Measurements from ENCODE around the gene PALMD. TPM values are rescaled to one million over a fixed set of nuclear protein-coding genes. Genes with fewer than 3 reads are reported as not detected.

PALMD gene
- total and polyA plus RNA-seq, 2 of the 8 experiments (the other 6 are each of a cell fraction or from before 2014, with no cell fraction given) = not detected

DNA sequence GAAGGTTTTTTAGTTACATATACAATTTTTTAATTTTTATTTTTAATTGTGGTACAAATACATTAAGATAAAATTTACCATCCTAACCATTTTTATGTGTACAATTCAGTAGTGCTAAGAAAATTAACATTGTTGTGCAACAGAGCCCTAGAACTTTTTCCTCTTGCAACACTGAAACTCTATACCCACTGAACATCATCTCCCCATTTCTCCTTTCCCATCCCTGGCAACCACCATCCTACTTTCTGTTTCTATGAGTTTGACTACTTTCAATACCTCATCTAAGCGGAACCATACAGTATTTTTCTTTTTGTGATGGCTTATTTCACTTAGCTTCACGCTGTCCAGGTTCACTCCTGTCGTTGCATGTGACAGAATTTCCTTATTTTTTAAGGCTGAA, 54.1 kb downstream of the PALMD start:
- Histone ChIP-seq H3K23ac (ENCODE audit: insufficient read length) (no peak overlapping the region), H2BK15ac (ENCODE audit: low read length) (no peak overlapping the region), H2BK20ac (ENCODE audit: low read length) (no peak overlapping the region), H4K20me1 (replicated peaks in 1 of 2; ENCODE audit: control insufficient read depth in 1 of 2, insufficient read depth in 2 of 2, low read length in 2 of 2) (no peaks in the 10 kb centered on the region), H3K79me2 (ENCODE audit: control insufficient read depth in 1 of 2, insufficient read depth in 2 of 2, low read length in 2 of 2) (no peaks in the 10 kb centered on the region), H2AFZ (ENCODE audit: low read length) (no peak overlapping the region), H3K14ac (ENCODE audit: insufficient read length) (no peak overlapping the region), H2BK120ac (replicated peaks; ENCODE audit: low read depth, low read length) (no peak overlapping the region), H3K27ac (ENCODE audit: low read depth, low read length) (no peak overlapping the region), H3K27me3 (replicated peaks in 1 of 4; ENCODE audit: control insufficient read depth in 3 of 4, extremely low read depth in 1 of 4, insufficient read depth in 3 of 4, low read length in 3 of 4) (no peaks in the 10 kb centered on the region), H3K36me3 (ENCODE audit: control insufficient read depth in 2 of 4, insufficient read depth in 4 of 4, low read length in 3 of 4) (no peaks in the 10 kb centered on the region), H2BK12ac (ENCODE audit: low read depth, low read length) (no peak overlapping the region), H3K4me3 (ENCODE audit: extremely low read depth in 1 of 4, insufficient read depth in 2 of 4, low read depth in 3 of 4, low read length in 4 of 4) (no peak overlapping the region), H3K9me3 (ENCODE audit: insufficient read depth in 2 of 2, low read depth in 1 of 2, low read length in 1 of 2) (peaks cover 2 to 4% of the 10 kb centered on the region in 2 experiments; a peak in 1 of 4 replicates), H3K4me2 (ENCODE audit: insufficient read depth in 1 of 2, low read depth in 2 of 2, low read length in 2 of 2) (no peak overlapping the region), H3K4me1 (replicated peaks in 1 of 4; ENCODE audit: control insufficient read depth in 3 of 4, insufficient read depth in 4 of 4, low read length in 3 of 4) (no peaks in the 10 kb centered on the region), H3K56ac (replicated peaks; ENCODE audit: insufficient read length, low read depth, low read length) (no peak overlapping the region), H4K8ac (ENCODE audit: extremely low read depth, insufficient read depth, low read length) (no peak overlapping the region), H2AK5ac (ENCODE audit: low read depth, low read length) (no peak overlapping the region), H4K91ac (replicated peaks; ENCODE audit: insufficient read length, low read length) (no peak overlapping the region), H3K23me2 (ENCODE audit: low read depth, low read length) (no peaks in the 10 kb centered on the region), H4K5ac (ENCODE audit: insufficient read length, low read depth, low read length) (no peak overlapping the region), H3K9ac (replicated peaks in 1 of 4; ENCODE audit: extremely low read depth in 1 of 4, low read depth in 3 of 4, low read length in 3 of 4) (no peak overlapping the region), H3K79me1 (ENCODE audit: low read depth, low read length) (no peaks in the 10 kb centered on the region), H3K18ac (ENCODE audit: extremely low read depth, low read length) (no peak overlapping the region), H2BK5ac (ENCODE audit: low read depth, low read length) (no peak overlapping the region), H3K4ac (replicated peaks; ENCODE audit: insufficient read length, low read depth, low read length) (no peak overlapping the region)
- 88% methylated on average over 3 of the region's 3 CpGs; no CpG with 5 or more reads in 1 of the 2 experiments for WGBS, 2 experiments (ENCODE audit: extremely low coverage in 1 of 2, insufficient coverage in 1 of 2, insufficient read length in 1 of 2, insufficient replicate concordance in 2 of 2, low coverage in 1 of 2, low lambda C conversion rate in 2 of 2, missing lambda C conversion rate in 1 of 2)
- TF ChIP-seq TAF1 (IDR thresholded peaks at IDR 0.05; ENCODE audit: low read depth, low read length) (no peak), ZNF274 (IDR thresholded peaks at IDR 0.05; ENCODE audit: borderline replicate concordance, extremely low read depth, low read length) (no peak), SP4 (IDR thresholded peaks at IDR 0.05; ENCODE audit: low read length) (no peak), SP1 (IDR thresholded peaks at IDR 0.05; ENCODE audit: low read depth, low read length) (no peak), CEBPB (IDR thresholded peaks at IDR 0.05; ENCODE audit: low read depth, low read length) (no peak), CHD2 (IDR thresholded peaks at IDR 0.05; ENCODE audit: low read length) (no peak), SAP30 (IDR thresholded peaks at IDR 0.05; ENCODE audit: insufficient read depth, insufficient replicate concordance, low read length) (no peak), NANOG (IDR thresholded peaks at IDR 0.05; ENCODE audit: insufficient read depth, low read depth, low read length, poor library complexity, severe bottlenecking) (no peak), CREB1 (IDR thresholded peaks at IDR 0.05) (no peak), POLR2AphosphoS5 (IDR thresholded peaks at IDR 0.05; ENCODE audit: low read depth, low read length) (no peak)
- no peak for DNase-seq (ENCODE audit: low read depth in 1 of 2, low spot score in 2 of 2)
- ChIA-PET POLR2A (ENCODE audit: partially characterized antibody) (no interaction called here), CTCF (ENCODE audit: partially characterized antibody) (no interaction called here)
- FAIRE-seq = no peak
